A673 (cell line): ENCODE results near the gene CMTM1. TPM values are rescaled to one million over a fixed set of nuclear protein-coding genes. Genes with fewer than 3 reads are reported as not detected.

Experiments used
- BruUV-seq: library from RNA; stranded (reverse); fragments of 400-500 nt; replicated peaks from 2 replicates; lab custom pipeline; 2021; lab: Mats Ljungman, UMichigan
- CTCF ChIA-PET: fragments of 300-600 bp; sonication (Branson Sonifier 250); formaldehyde crosslinking; loops from one replicate; lab custom pipeline; 2022; ENCODE audit warnings: antibody characterized with exemption; lab: Charles Lee
- POLR2A ChIA-PET: fragments of 300-600 bp; sonication (Branson Sonifier 250); formaldehyde crosslinking; loops from one replicate; lab custom pipeline; 2022; ENCODE audit warnings: antibody characterized with exemption; ENCODE audit not compliant: low non-redundant PET; lab: Charles Lee
- DNase-seq: peaks from one replicate; pipeline ENCODE4 v3.0.0-alpha.2; 2015; ENCODE audit warnings: low spot score
- H3K27ac ChIP-seq: fragments of 200-600 bp; sonication (generic); 2 replicates; pipeline ENCODE4 v1.5.1; 2016; ENCODE audit warnings: mixed run types, low read depth, mild to moderate bottlenecking, mixed read lengths, antibody characterized with exemption, low read length; ENCODE audit not compliant: poor library complexity, severe bottlenecking
- H3K27me3 ChIP-seq: fragments of 200-600 bp; sonication (generic); replicated peaks from 2 replicates; pipeline ENCODE4 v1.6.1; 2017; ENCODE audit warnings: mixed run types, low read depth, mild to moderate bottlenecking, mixed read lengths, antibody characterized with exemption, low read length; ENCODE audit not compliant: insufficient read depth, poor library complexity
- H3K36me3 ChIP-seq: fragments of 200-600 bp; sonication (generic); 2 replicates; pipeline ENCODE4 v1.6.1; 2016; ENCODE audit warnings: mixed run types, mild to moderate bottlenecking, mixed read lengths, antibody characterized with exemption, low read length; ENCODE audit not compliant: insufficient read depth, poor library complexity, severe bottlenecking
- H3K4me1 ChIP-seq: fragments of 200-600 bp; sonication (generic); 2 replicates; pipeline ENCODE4 v1.6.1; 2017; ENCODE audit warnings: mixed run types, mild to moderate bottlenecking, mixed read lengths, antibody characterized with exemption, low read length; ENCODE audit not compliant: insufficient read depth, poor library complexity, severe bottlenecking
- H3K4me3 ChIP-seq: fragments of 200-600 bp; sonication (generic); 2 replicates; pipeline ENCODE4 v1.5.1; 2016; ENCODE audit warnings: low read depth, mixed run types, mild to moderate bottlenecking, mixed read lengths, low read length; ENCODE audit not compliant: poor library complexity, severe bottlenecking
- H3K9me3 ChIP-seq: fragments of 200-600 bp; sonication (generic); 2 replicates; pipeline ENCODE4 v1.6.1; 2016; ENCODE audit warnings: mixed run types, low read depth, mild to moderate bottlenecking, mixed read lengths, antibody characterized with exemption, low read length; ENCODE audit not compliant: poor library complexity, severe bottlenecking
- EZH2 ChIP-seq: fragments of 200-600 bp; sonication (generic); IDR thresholded peaks from 2 replicates; pipeline ENCODE4 v1.6.1; 2017; ENCODE audit warnings: borderline replicate concordance, low read depth, mild to moderate bottlenecking, mixed read lengths, antibody characterized with exemption, low read length; ENCODE audit not compliant: poor library complexity, severe bottlenecking
- intact Hi-C: fragments of 100-400 bp; cut with micrococcal nuclease; formaldehyde crosslinking; loops from one replicate; pipeline ENCODE4 v1.10.0; 2022; ENCODE audit not compliant: unreplicated experiment
- total RNA-seq: library from RNA; stranded (reverse); gene quantifications from 2 replicates; pipeline ENCODE4 v1.2.3, GENCODE V29; 2021
- TF ChIP-seq, protein P1 (sequence below): fragments of 300-800, 200-600 bp; sonication (generic); conservative IDR thresholded peaks from 2 replicates; pipeline ENCODE4 v1.5.1; 2017; ENCODE audit warnings: low read depth, mild to moderate bottlenecking, antibody characterized with exemption, low read length, moderate library complexity, mixed read lengths

The CMTM1 gene
- total RNA-seq, 1 experiment from 2014 or later, result 7.1 TPM

GRCh38 chr16:66539623-66540469 lies 26.4 kb upstream of the CMTM1 start:
- H3K27me3 ChIP-seq, result no peaks in the 10 kb centered on the region
- DNase-seq, result no peak
- TF ChIP-seq EZH2, result no peak
- TF ChIP-seq, protein P1, sequence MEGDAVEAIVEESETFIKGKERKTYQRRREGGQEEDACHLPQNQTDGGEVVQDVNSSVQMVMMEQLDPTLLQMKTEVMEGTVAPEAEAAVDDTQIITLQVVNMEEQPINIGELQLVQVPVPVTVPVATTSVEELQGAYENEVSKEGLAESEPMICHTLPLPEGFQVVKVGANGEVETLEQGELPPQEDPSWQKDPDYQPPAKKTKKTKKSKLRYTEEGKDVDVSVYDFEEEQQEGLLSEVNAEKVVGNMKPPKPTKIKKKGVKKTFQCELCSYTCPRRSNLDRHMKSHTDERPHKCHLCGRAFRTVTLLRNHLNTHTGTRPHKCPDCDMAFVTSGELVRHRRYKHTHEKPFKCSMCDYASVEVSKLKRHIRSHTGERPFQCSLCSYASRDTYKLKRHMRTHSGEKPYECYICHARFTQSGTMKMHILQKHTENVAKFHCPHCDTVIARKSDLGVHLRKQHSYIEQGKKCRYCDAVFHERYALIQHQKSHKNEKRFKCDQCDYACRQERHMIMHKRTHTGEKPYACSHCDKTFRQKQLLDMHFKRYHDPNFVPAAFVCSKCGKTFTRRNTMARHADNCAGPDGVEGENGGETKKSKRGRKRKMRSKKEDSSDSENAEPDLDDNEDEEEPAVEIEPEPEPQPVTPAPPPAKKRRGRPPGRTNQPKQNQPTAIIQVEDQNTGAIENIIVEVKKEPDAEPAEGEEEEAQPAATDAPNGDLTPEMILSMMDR, result no peak
- no peak overlapping the region for H3K4me3 ChIP-seq
- POLR2A ChIA-PET, result no interaction called here
- no TSS peak for BruUV-seq
- no peak overlapping the region for H3K27ac ChIP-seq
- intact Hi-C loops, result no loop called here
- H3K9me3 ChIP-seq, result no peaks in the 10 kb centered on the region
- no peaks in the 10 kb centered on the region for H3K36me3 ChIP-seq
- H3K4me1 ChIP-seq, result no peaks in the 10 kb centered on the region
- CTCF ChIA-PET, result no interaction called here

GRCh38 chr16:66541388-66542355 lies 24.6 kb upstream of the CMTM1 start:
- H3K27ac ChIP-seq, result no peak overlapping the region
- ChIA-PET POLR2A (interaction anchor here (0.7 kb wide), 1 partner anchor 127 kb away, joined by 4 read pairs; no protein-coding TSS in a partner anchor), CTCF (no interaction called here)
- intact Hi-C loops, result no loop called here
- no peaks in the 10 kb centered on the region for H3K36me3 ChIP-seq
- H3K27me3 ChIP-seq, result no peaks in the 10 kb centered on the region
- no peaks in the 10 kb centered on the region for H3K9me3 ChIP-seq
- H3K4me3 ChIP-seq, result no peak overlapping the region
- DNase-seq, result no peak
- TF ChIP-seq, protein P1, result no peak
- no peak for TF ChIP-seq EZH2
- no TSS peak for BruUV-seq
- no peaks in the 10 kb centered on the region for H3K4me1 ChIP-seq

GRCh38 chr16:66542396-66542795 lies 23.8 kb upstream of the CMTM1 start:
- BruUV-seq, result no TSS peak
- Histone ChIP-seq H3K4me3 (no peak overlapping the region), H3K27ac (no peak overlapping the region), H3K36me3 (no peaks in the 10 kb centered on the region), H3K9me3 (no peaks in the 10 kb centered on the region), H3K4me1 (no peaks in the 10 kb centered on the region), H3K27me3 (no peaks in the 10 kb centered on the region)
- DNase-seq, result no peak
- intact Hi-C loops, result no loop called here
- POLR2A ChIA-PET, result interaction anchor here (0.7 kb wide), 1 partner anchor 126 kb away, joined by 4 read pairs; no protein-coding TSS in a partner anchor
- CTCF ChIA-PET, result no interaction called here
- TF ChIP-seq EZH2, result no peak
- TF ChIP-seq, protein P1, result no peak
